Measurements from ENCODE around the gene GLIPR1L2.

Gene GLIPR1L2

GRCh38 chr12:75390899-75391538 is at the start of gene GLIPR1L2:
TSS of gene GLIPR1L2 (plus strand) at chr12:75391089. CDS start at chr12:75391117, 28 bp downstream.
- DNase-seq: peak; percentile 95

- DNase-seq: no peak
Measured at GRCh38 chr12:75341873-75342272, 49.0 kb upstream of the GLIPR1L2 start.

- DNase-seq: no peak
Measured at GRCh38 chr12:75345531-75345930, 45.4 kb upstream of the GLIPR1L2 start.

GRCh38 chr12:75346215-75346614 is 44.7 kb upstream of the GLIPR1L2 start:
- peak; percentile 34 for DNase-seq

- DNase-seq: no peak
Measured at GRCh38 chr12:75349946-75350345, 40.9 kb upstream of the GLIPR1L2 start.

GRCh38 chr12:75350413-75350812 is 40.5 kb upstream of the GLIPR1L2 start:
- no peak for DNase-seq

- no peak for DNase-seq
Measured at GRCh38 chr12:75354011-75354410, 36.9 kb upstream of the GLIPR1L2 start.

GRCh38 chr12:75360920-75361319 is 30.0 kb upstream of the GLIPR1L2 start:
- DNase-seq: no peak

- no peak for DNase-seq
Measured at GRCh38 chr12:75361408-75361807, 29.5 kb upstream of the GLIPR1L2 start.

- no peak for DNase-seq
Measured at GRCh38 chr12:75364919-75365318, 26.0 kb upstream of the GLIPR1L2 start.

- DNase-seq: no peak
Measured at GRCh38 chr12:75366629-75367028, 24.3 kb upstream of the GLIPR1L2 start.

- no peak for DNase-seq
Measured at GRCh38 chr12:75374971-75375370, 15.9 kb upstream of the GLIPR1L2 start.

- DNase-seq: no peak
Measured at GRCh38 chr12:75378354-75378753, 12.5 kb upstream of the GLIPR1L2 start.

GRCh38 chr12:75389061-75389460 is 1.8 kb upstream of the GLIPR1L2 start:
- DNase-seq: no peak

GRCh38 chr12:75389706-75390105 is 1.2 kb upstream of the GLIPR1L2 start:
- DNase-seq: no peak

- DNase-seq: no peak
Measured at GRCh38 chr12:75390156-75390898, 562 bp upstream of the GLIPR1L2 start.

- no peak for DNase-seq
Measured at GRCh38 chr12:75404231-75404630, 13.3 kb downstream of the GLIPR1L2 start.

- DNase-seq: no peak
Measured at GRCh38 chr12:75407683-75408082, 16.8 kb downstream of the GLIPR1L2 start.

- no peak for DNase-seq
Measured at GRCh38 chr12:75409830-75410229, 18.9 kb downstream of the GLIPR1L2 start.

GRCh38 chr12:75414671-75415070 is 23.8 kb downstream of the GLIPR1L2 start:
- no peak for DNase-seq

GRCh38 chr12:75419841-75420240 is 29.0 kb downstream of the GLIPR1L2 start:
- no peak for DNase-seq

- no peak for DNase-seq
Measured at GRCh38 chr12:75427491-75427890, 36.6 kb downstream of the GLIPR1L2 start.

GRCh38 chr12:75428767-75429166 is 37.9 kb downstream of the GLIPR1L2 start:
- no peak for DNase-seq

- no peak for DNase-seq
Measured at GRCh38 chr12:75432924-75433323, 42.0 kb downstream of the GLIPR1L2 start.

GRCh38 chr12:75437564-75437963 is 46.7 kb downstream of the GLIPR1L2 start:
- DNase-seq: no peak

Measured in activated CD4-positive, alpha-beta T cell treated with anti-CD3 and anti-CD28 coated beads for 48 hours (primary cell).